ENCODE measurements around the gene TRAK1.

The TRAK1 gene

DNA sequence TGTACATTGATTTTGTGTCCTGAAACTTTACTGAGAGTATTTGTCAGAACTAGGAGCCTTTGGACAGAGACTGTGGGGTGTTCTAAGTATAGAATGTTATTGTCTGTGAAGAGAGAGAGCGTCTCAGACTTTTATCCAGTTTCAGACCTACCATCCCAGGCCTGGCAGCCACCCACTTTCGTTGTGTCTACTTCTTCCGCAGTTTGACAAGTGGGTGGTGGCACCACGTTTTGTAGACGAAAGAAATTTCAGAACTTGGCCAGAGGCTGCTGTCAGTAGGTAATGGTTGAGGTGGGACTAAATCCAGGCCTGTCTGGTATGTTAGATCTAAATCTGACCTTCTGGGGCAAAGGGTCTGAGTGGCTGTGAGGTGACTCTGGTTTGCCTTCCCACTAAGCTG, 13.4 kb upstream of the TRAK1 start:
- Histone ChIP-seq H3K4me3 (replicated peaks; ENCODE audit: insufficient read depth, low read length) (no peak overlapping the region), H3K27me3 (ENCODE audit: insufficient read depth, poor library complexity, severe bottlenecking) (no peaks in the 10 kb centered on the region), H3K27ac (replicated peaks) (no peak overlapping the region)
- no peak for DNase-seq (ENCODE audit: low read depth in 1 of 2, low spot score in 1 of 2)
- TF ChIP-seq, protein P1, sequence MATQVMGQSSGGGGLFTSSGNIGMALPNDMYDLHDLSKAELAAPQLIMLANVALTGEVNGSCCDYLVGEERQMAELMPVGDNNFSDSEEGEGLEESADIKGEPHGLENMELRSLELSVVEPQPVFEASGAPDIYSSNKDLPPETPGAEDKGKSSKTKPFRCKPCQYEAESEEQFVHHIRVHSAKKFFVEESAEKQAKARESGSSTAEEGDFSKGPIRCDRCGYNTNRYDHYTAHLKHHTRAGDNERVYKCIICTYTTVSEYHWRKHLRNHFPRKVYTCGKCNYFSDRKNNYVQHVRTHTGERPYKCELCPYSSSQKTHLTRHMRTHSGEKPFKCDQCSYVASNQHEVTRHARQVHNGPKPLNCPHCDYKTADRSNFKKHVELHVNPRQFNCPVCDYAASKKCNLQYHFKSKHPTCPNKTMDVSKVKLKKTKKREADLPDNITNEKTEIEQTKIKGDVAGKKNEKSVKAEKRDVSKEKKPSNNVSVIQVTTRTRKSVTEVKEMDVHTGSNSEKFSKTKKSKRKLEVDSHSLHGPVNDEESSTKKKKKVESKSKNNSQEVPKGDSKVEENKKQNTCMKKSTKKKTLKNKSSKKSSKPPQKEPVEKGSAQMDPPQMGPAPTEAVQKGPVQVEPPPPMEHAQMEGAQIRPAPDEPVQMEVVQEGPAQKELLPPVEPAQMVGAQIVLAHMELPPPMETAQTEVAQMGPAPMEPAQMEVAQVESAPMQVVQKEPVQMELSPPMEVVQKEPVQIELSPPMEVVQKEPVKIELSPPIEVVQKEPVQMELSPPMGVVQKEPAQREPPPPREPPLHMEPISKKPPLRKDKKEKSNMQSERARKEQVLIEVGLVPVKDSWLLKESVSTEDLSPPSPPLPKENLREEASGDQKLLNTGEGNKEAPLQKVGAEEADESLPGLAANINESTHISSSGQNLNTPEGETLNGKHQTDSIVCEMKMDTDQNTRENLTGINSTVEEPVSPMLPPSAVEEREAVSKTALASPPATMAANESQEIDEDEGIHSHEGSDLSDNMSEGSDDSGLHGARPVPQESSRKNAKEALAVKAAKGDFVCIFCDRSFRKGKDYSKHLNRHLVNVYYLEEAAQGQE (IDR thresholded peaks at IDR 0.05; ENCODE audit: insufficient replicate concordance, low read depth): no peak
- TF ChIP-seq, protein P2, sequence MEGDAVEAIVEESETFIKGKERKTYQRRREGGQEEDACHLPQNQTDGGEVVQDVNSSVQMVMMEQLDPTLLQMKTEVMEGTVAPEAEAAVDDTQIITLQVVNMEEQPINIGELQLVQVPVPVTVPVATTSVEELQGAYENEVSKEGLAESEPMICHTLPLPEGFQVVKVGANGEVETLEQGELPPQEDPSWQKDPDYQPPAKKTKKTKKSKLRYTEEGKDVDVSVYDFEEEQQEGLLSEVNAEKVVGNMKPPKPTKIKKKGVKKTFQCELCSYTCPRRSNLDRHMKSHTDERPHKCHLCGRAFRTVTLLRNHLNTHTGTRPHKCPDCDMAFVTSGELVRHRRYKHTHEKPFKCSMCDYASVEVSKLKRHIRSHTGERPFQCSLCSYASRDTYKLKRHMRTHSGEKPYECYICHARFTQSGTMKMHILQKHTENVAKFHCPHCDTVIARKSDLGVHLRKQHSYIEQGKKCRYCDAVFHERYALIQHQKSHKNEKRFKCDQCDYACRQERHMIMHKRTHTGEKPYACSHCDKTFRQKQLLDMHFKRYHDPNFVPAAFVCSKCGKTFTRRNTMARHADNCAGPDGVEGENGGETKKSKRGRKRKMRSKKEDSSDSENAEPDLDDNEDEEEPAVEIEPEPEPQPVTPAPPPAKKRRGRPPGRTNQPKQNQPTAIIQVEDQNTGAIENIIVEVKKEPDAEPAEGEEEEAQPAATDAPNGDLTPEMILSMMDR (IDR thresholded peaks at IDR 0.05; ENCODE audit: insufficient read depth, low read length): no peak
- no peak for TF ChIP-seq POLR2AphosphoS5 (IDR thresholded peaks at IDR 0.05; ENCODE audit: low read depth)
- no peak for TF ChIP-seq SPI1 (IDR thresholded peaks at IDR 0.05; ENCODE audit: borderline replicate concordance, low read depth)
- TF ChIP-seq GABPA (IDR thresholded peaks at IDR 0.05; ENCODE audit: low read depth): no peak

GRCh38 chr3:42078677-42079076, 12.5 kb upstream of the TRAK1 start:
- no peak for DNase-seq (ENCODE audit: low read depth in 1 of 2, low spot score in 1 of 2)
- no peak overlapping the region for H3K27ac ChIP-seq (replicated peaks)
- H3K27me3 ChIP-seq (ENCODE audit: insufficient read depth, poor library complexity, severe bottlenecking): no peaks in the 10 kb centered on the region
- H3K4me3 ChIP-seq (replicated peaks; ENCODE audit: insufficient read depth, low read length): no peak overlapping the region
- TF ChIP-seq POLR2AphosphoS5 (IDR thresholded peaks at IDR 0.05; ENCODE audit: low read depth): no peak
- TF ChIP-seq, protein P2 (IDR thresholded peaks at IDR 0.05; ENCODE audit: insufficient read depth, low read length): no peak
- no peak for TF ChIP-seq GABPA (IDR thresholded peaks at IDR 0.05; ENCODE audit: low read depth)
- TF ChIP-seq, protein P1 (IDR thresholded peaks at IDR 0.05; ENCODE audit: insufficient replicate concordance, low read depth): no peak

DNA sequence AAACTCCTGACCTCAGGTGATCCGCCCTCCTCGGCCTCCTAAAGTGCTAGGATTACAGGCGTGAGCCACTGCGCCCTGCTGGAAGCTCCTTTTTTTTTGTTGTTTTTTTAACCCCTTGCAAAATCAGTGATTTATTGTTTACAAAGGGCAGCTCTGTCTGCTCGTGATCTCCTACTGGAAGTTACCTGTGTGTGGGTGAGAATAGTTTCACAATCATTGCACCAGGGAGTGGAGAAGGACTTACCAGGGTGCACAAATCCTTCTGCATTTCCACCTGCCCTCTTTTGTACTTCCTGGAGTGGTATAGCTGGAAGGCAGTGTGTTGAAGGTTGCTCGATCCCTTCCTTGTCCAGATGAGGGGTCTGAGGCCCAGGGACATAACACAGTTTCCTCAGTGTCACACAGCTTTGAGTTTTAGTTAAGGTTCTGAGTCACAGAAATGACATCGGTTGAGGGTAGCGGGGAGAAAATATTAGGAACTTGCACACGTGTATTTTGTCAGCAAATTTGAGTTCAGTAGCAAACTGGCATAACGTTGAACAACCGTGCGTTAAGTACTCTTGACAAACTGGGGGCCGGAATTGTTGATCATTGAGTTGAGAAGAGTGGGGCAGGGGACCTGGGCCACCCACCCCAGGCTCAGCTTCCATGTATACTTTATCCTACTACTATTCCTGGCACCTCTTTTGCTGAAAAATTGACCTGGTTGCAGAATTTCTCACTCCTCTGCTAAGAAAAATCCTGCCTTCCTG, 11.3 kb upstream of the TRAK1 start:
- Histone ChIP-seq H3K27ac (replicated peaks) (no peak overlapping the region), H3K27me3 (ENCODE audit: insufficient read depth, poor library complexity, severe bottlenecking) (no peaks in the 10 kb centered on the region), H3K4me3 (replicated peaks; ENCODE audit: insufficient read depth, low read length) (no peak overlapping the region)
- DNase-seq (ENCODE audit: low read depth in 1 of 2, low spot score in 1 of 2): no peak
- no peak for TF ChIP-seq GABPA (IDR thresholded peaks at IDR 0.05; ENCODE audit: low read depth)

- no peaks in the 10 kb centered on the region for H3K27me3 ChIP-seq (ENCODE audit: insufficient read depth, poor library complexity, severe bottlenecking)
- TF ChIP-seq, protein P1 (IDR thresholded peaks at IDR 0.05; ENCODE audit: insufficient replicate concordance, low read depth): no peak
- TF ChIP-seq, protein P2 (IDR thresholded peaks at IDR 0.05; ENCODE audit: insufficient read depth, low read length): no peak
- TF ChIP-seq SPI1 (IDR thresholded peaks at IDR 0.05; ENCODE audit: borderline replicate concordance, low read depth) (no peak), POLR2AphosphoS5 (IDR thresholded peaks at IDR 0.05; ENCODE audit: low read depth) (no peak), GABPA (IDR thresholded peaks at IDR 0.05; ENCODE audit: low read depth) (no peak)
- no peak overlapping the region for H3K27ac ChIP-seq (replicated peaks)
- no peak overlapping the region for H3K4me3 ChIP-seq (replicated peaks; ENCODE audit: insufficient read depth, low read length)
- DNase-seq (ENCODE audit: low read depth in 1 of 2, low spot score in 1 of 2): no peak
Observed at GRCh38 chr3:42080453-42080872, 10.7 kb upstream of the TRAK1 start.
